A673 (cell line): ENCODE results near the gene TTC28. TPM values are rescaled to one million over a fixed set of nuclear protein-coding genes. Genes with fewer than 3 reads are reported as not detected.
"Not testable (repeated sequence)": the region's sequence is repeated elsewhere in the genome, so short reads cannot be mapped to it uniquely, and the experiment has no call there.

Source experiments
- BruUV-seq: library from RNA; stranded (reverse); fragments of 400-500 nt; replicated peaks from 2 replicates; lab custom pipeline; 2021; lab: Mats Ljungman, UMichigan
- CTCF ChIA-PET: fragments of 300-600 bp; sonication (Branson Sonifier 250); formaldehyde crosslinking; loops from one replicate; lab custom pipeline; 2022; ENCODE audit warnings: antibody characterized with exemption; lab: Charles Lee
- POLR2A ChIA-PET: fragments of 300-600 bp; sonication (Branson Sonifier 250); formaldehyde crosslinking; loops from one replicate; lab custom pipeline; 2022; ENCODE audit warnings: antibody characterized with exemption; ENCODE audit not compliant: low non-redundant PET; lab: Charles Lee
- DNase-seq: peaks from one replicate; pipeline ENCODE4 v3.0.0-alpha.2; 2015; ENCODE audit warnings: low spot score
- H3K27ac ChIP-seq: fragments of 200-600 bp; sonication (generic); 2 replicates; pipeline ENCODE4 v1.5.1; 2016; ENCODE audit warnings: mixed run types, low read depth, mild to moderate bottlenecking, mixed read lengths, antibody characterized with exemption, low read length; ENCODE audit not compliant: poor library complexity, severe bottlenecking
- H3K27me3 ChIP-seq: fragments of 200-600 bp; sonication (generic); replicated peaks from 2 replicates; pipeline ENCODE4 v1.6.1; 2017; ENCODE audit warnings: mixed run types, low read depth, mild to moderate bottlenecking, mixed read lengths, antibody characterized with exemption, low read length; ENCODE audit not compliant: insufficient read depth, poor library complexity
- H3K36me3 ChIP-seq: fragments of 200-600 bp; sonication (generic); 2 replicates; pipeline ENCODE4 v1.6.1; 2016; ENCODE audit warnings: mixed run types, mild to moderate bottlenecking, mixed read lengths, antibody characterized with exemption, low read length; ENCODE audit not compliant: insufficient read depth, poor library complexity, severe bottlenecking
- H3K4me1 ChIP-seq: fragments of 200-600 bp; sonication (generic); 2 replicates; pipeline ENCODE4 v1.6.1; 2017; ENCODE audit warnings: mixed run types, mild to moderate bottlenecking, mixed read lengths, antibody characterized with exemption, low read length; ENCODE audit not compliant: insufficient read depth, poor library complexity, severe bottlenecking
- H3K4me3 ChIP-seq: fragments of 200-600 bp; sonication (generic); 2 replicates; pipeline ENCODE4 v1.5.1; 2016; ENCODE audit warnings: low read depth, mixed run types, mild to moderate bottlenecking, mixed read lengths, low read length; ENCODE audit not compliant: poor library complexity, severe bottlenecking
- H3K9me3 ChIP-seq: fragments of 200-600 bp; sonication (generic); 2 replicates; pipeline ENCODE4 v1.6.1; 2016; ENCODE audit warnings: mixed run types, low read depth, mild to moderate bottlenecking, mixed read lengths, antibody characterized with exemption, low read length; ENCODE audit not compliant: poor library complexity, severe bottlenecking
- CTCF ChIP-seq: fragments of 300-800, 200-600 bp; sonication (generic); conservative IDR thresholded peaks from 2 replicates; pipeline ENCODE4 v1.5.1; 2017; ENCODE audit warnings: low read depth, mild to moderate bottlenecking, antibody characterized with exemption, low read length, moderate library complexity, mixed read lengths
- EZH2 ChIP-seq: fragments of 200-600 bp; sonication (generic); IDR thresholded peaks from 2 replicates; pipeline ENCODE4 v1.6.1; 2017; ENCODE audit warnings: borderline replicate concordance, low read depth, mild to moderate bottlenecking, mixed read lengths, antibody characterized with exemption, low read length; ENCODE audit not compliant: poor library complexity, severe bottlenecking
- intact Hi-C: fragments of 100-400 bp; cut with micrococcal nuclease; formaldehyde crosslinking; loops from one replicate; pipeline ENCODE4 v1.10.0; 2022; ENCODE audit not compliant: unreplicated experiment
- total RNA-seq: library from RNA; stranded (reverse); gene quantifications from 2 replicates; pipeline ENCODE4 v1.2.3, GENCODE V29; 2021

TTC28 gene
- total RNA-seq, 1 experiment from 2014 or later, result 48.7 TPM

GRCh38 chr22:28217277-28217676 lies 462.4 kb downstream of the TTC28 start:
- DNase-seq, result no peak
- no peak overlapping the region for H3K4me3 ChIP-seq
- H3K27ac ChIP-seq, result no peak overlapping the region
- no peaks in the 10 kb centered on the region for H3K9me3 ChIP-seq
- no TSS peak for BruUV-seq
- intact Hi-C loops, result no loop called here
- no peaks in the 10 kb centered on the region for H3K27me3 ChIP-seq
- no peaks in the 10 kb centered on the region for H3K36me3 ChIP-seq
- ChIA-PET CTCF (no interaction called here), POLR2A (no interaction called here)
- no peaks in the 10 kb centered on the region for H3K4me1 ChIP-seq
- TF ChIP-seq CTCF (no peak), EZH2 (no peak)

GRCh38 chr22:28214750-28215149 lies 464.9 kb downstream of the TTC28 start:
- intact Hi-C loops, H3K36me3 ChIP-seq, DNase-seq, H3K9me3 ChIP-seq, H3K4me1 ChIP-seq, H3K27ac ChIP-seq, POLR2A ChIA-PET, BruUV-seq, H3K27me3 ChIP-seq, CTCF ChIA-PET, H3K4me3 ChIP-seq: not testable (repeated sequence)

- H3K36me3 ChIP-seq, DNase-seq, BruUV-seq, POLR2A ChIA-PET, CTCF ChIA-PET, H3K27me3 ChIP-seq, H3K4me1 ChIP-seq, H3K9me3 ChIP-seq, intact Hi-C loops, H3K4me3 ChIP-seq, H3K27ac ChIP-seq: not testable (repeated sequence)
Observed at GRCh38 chr22:28209457-28209856, 470.2 kb downstream of the TTC28 start.

- ChIA-PET CTCF (no interaction called here), POLR2A (no interaction called here)
- H3K4me1 ChIP-seq, result peaks cover 6% of the 10 kb centered on the region
- H3K36me3 ChIP-seq, result no peaks in the 10 kb centered on the region
- no peak for TF ChIP-seq EZH2
- no peak for TF ChIP-seq CTCF
- H3K27me3 ChIP-seq, result no peaks in the 10 kb centered on the region
- H3K9me3 ChIP-seq, result no peaks in the 10 kb centered on the region
- no peak for DNase-seq
- BruUV-seq, result no TSS peak
- intact Hi-C loops, result no loop called here
- no peak overlapping the region for H3K27ac ChIP-seq
- no peak overlapping the region for H3K4me3 ChIP-seq
Observed at GRCh38 chr22:28208787-28209186, 470.9 kb downstream of the TTC28 start.
